Glutamatergic neuron (in vitro differentiated cells): Measurements from ENCODE around the gene ZFYVE1. TPM values are rescaled to one million over a fixed set of nuclear protein-coding genes. Genes with fewer than 3 reads are reported as not detected.
"Not testable (repeated sequence)": the region's sequence is repeated elsewhere in the genome, so short reads cannot be mapped to it uniquely, and the experiment has no call there.

Experiments used
- DNase-seq: peaks from one replicate; pipeline ENCODE4 v3.0.0; 2022
- H3K27ac Mint-ChIP-seq: one replicate; pipeline ENCODE4 v1.8.0; 2020; ENCODE audit warnings: mild to moderate bottlenecking, mixed read lengths, inconsistent platforms; ENCODE audit not compliant: unreplicated experiment
- H3K27me3 Mint-ChIP-seq: one replicate; pipeline ENCODE4 v1.8.0; 2020; ENCODE audit warnings: mild to moderate bottlenecking, moderate library complexity, mixed read lengths, inconsistent platforms; ENCODE audit not compliant: unreplicated experiment
- H3K36me3 Mint-ChIP-seq: one replicate; pipeline ENCODE4 v1.8.0; 2020; ENCODE audit warnings: mild to moderate bottlenecking, mixed read lengths, inconsistent platforms; ENCODE audit not compliant: unreplicated experiment
- H3K4me1 Mint-ChIP-seq: one replicate; pipeline ENCODE4 v1.8.0; 2020; ENCODE audit warnings: mild to moderate bottlenecking, low read depth, mixed read lengths, inconsistent platforms; ENCODE audit not compliant: unreplicated experiment
- H3K4me3 Mint-ChIP-seq: one replicate; pipeline ENCODE4 v1.8.0; 2020; ENCODE audit warnings: mild to moderate bottlenecking, mixed read lengths, inconsistent platforms; ENCODE audit not compliant: unreplicated experiment
- H3K9me3 Mint-ChIP-seq: one replicate; pipeline ENCODE4 v1.8.0; 2020; ENCODE audit warnings: mild to moderate bottlenecking, moderate library complexity, mixed read lengths, inconsistent platforms; ENCODE audit not compliant: unreplicated experiment
- total RNA-seq: library from RNA; stranded (reverse); fragmentation: NEBNext Ultra II Directional; extraction: Animal tissue kit (Norgen Biotek cat#: 25700); gene quantifications from one replicate; pipeline ENCODE4 v1.2.1, GENCODE V29; 2021; ENCODE audit not compliant: unreplicated experiment
- TF ChIP-seq, protein P1 (sequence below): fragments of 200-600 bp; sonication (generic); IDR thresholded peaks from one replicate; pipeline ENCODE4 v1.5.0; 2021; ENCODE audit not compliant: partially characterized antibody, unreplicated experiment

The ZFYVE1 gene
- total RNA-seq, 1 donor from 2014 or later = 43.7 TPM

DNA sequence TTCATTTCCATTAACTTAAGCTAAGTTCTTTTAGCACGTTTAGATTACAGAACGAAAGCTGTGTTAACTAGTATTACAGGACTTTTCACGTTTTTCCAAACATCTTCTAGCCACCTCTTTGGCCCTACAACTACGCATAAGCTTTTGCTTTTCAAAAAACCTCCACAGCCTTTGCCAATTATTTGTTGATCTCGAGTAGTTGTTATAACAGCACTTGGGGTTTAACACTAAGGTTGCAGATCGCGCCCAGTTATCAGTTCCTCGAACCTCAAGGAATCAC lies 31.0 kb upstream of the ZFYVE1 start:
- no peak overlapping the region for H3K4me3 Mint-ChIP-seq
- TF ChIP-seq, protein P1, sequence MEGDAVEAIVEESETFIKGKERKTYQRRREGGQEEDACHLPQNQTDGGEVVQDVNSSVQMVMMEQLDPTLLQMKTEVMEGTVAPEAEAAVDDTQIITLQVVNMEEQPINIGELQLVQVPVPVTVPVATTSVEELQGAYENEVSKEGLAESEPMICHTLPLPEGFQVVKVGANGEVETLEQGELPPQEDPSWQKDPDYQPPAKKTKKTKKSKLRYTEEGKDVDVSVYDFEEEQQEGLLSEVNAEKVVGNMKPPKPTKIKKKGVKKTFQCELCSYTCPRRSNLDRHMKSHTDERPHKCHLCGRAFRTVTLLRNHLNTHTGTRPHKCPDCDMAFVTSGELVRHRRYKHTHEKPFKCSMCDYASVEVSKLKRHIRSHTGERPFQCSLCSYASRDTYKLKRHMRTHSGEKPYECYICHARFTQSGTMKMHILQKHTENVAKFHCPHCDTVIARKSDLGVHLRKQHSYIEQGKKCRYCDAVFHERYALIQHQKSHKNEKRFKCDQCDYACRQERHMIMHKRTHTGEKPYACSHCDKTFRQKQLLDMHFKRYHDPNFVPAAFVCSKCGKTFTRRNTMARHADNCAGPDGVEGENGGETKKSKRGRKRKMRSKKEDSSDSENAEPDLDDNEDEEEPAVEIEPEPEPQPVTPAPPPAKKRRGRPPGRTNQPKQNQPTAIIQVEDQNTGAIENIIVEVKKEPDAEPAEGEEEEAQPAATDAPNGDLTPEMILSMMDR = no peak
- no peaks in the 10 kb centered on the region for H3K27me3 Mint-ChIP-seq
- DNase-seq = no peak
- peaks cover 1% of the 10 kb centered on the region for H3K9me3 Mint-ChIP-seq
- no peaks in the 10 kb centered on the region for H3K36me3 Mint-ChIP-seq
- peaks cover 6% of the 10 kb centered on the region for H3K4me1 Mint-ChIP-seq
- H3K27ac Mint-ChIP-seq = no peak overlapping the region

- Mint-ChIP-seq H3K9me3 (peaks cover 1% of the 10 kb centered on the region), H3K4me3 (no peak overlapping the region), H3K4me1 (peaks cover 4% of the 10 kb centered on the region), H3K27ac (no peak overlapping the region), H3K36me3 (no peaks in the 10 kb centered on the region), H3K27me3 (no peaks in the 10 kb centered on the region)
- TF ChIP-seq, protein P1 = no peak
- DNase-seq = no peak
Observed at GRCh38 chr14:73055251-73055650, 28.3 kb upstream of the ZFYVE1 start.

- Mint-ChIP-seq H3K36me3 (no peaks in the 10 kb centered on the region), H3K9me3 (no peaks in the 10 kb centered on the region), H3K27ac (no peak overlapping the region)
Observed at GRCh38 chr14:73049428-73049827, 22.5 kb upstream of the ZFYVE1 start.

GRCh38 chr14:73047808-73048207 lies 20.9 kb upstream of the ZFYVE1 start:
- no peak for DNase-seq
- Mint-ChIP-seq H3K4me1 (no peaks in the 10 kb centered on the region), H3K4me3 (no peak overlapping the region), H3K27ac (no peak overlapping the region), H3K9me3 (peaks cover 1% of the 10 kb centered on the region), H3K27me3 (no peaks in the 10 kb centered on the region), H3K36me3 (no peaks in the 10 kb centered on the region)
- TF ChIP-seq, protein P1 = no peak

More at GRCh38 chr14:73049428-73049827, 22.5 kb upstream of the ZFYVE1 start:
- TF ChIP-seq, protein P1 = no peak
- Mint-ChIP-seq H3K27me3 (no peaks in the 10 kb centered on the region), H3K4me3 (no peak overlapping the region), H3K4me1 (no peaks in the 10 kb centered on the region)
- no peak for DNase-seq

GRCh38 chr14:73036706-73037450 lies 10.0 kb upstream of the ZFYVE1 start:
- H3K36me3 Mint-ChIP-seq, H3K4me3 Mint-ChIP-seq, H3K27ac Mint-ChIP-seq: not testable (repeated sequence)

GRCh38 chr14:73027984-73028383 lies 1.1 kb upstream of the ZFYVE1 start:
- TF ChIP-seq, protein P1 = no peak
- H3K27ac Mint-ChIP-seq = no peak overlapping the region

More at GRCh38 chr14:73036706-73037450, 10.0 kb upstream of the ZFYVE1 start:
- not testable (repeated sequence) for H3K4me1 Mint-ChIP-seq, H3K27me3 Mint-ChIP-seq, DNase-seq, H3K9me3 Mint-ChIP-seq

More at GRCh38 chr14:73027984-73028383, 1.1 kb upstream of the ZFYVE1 start:
- no peaks in the 10 kb centered on the region for H3K36me3 Mint-ChIP-seq
- no peak overlapping the region for H3K4me3 Mint-ChIP-seq
- H3K27me3 Mint-ChIP-seq = peaks cover 2% of the 10 kb centered on the region
- H3K4me1 Mint-ChIP-seq = peaks cover 16% of the 10 kb centered on the region
- DNase-seq = no peak
- H3K9me3 Mint-ChIP-seq = peaks cover 6% of the 10 kb centered on the region
